ENCODE measurements around the gene BIRC7.

DNA sequence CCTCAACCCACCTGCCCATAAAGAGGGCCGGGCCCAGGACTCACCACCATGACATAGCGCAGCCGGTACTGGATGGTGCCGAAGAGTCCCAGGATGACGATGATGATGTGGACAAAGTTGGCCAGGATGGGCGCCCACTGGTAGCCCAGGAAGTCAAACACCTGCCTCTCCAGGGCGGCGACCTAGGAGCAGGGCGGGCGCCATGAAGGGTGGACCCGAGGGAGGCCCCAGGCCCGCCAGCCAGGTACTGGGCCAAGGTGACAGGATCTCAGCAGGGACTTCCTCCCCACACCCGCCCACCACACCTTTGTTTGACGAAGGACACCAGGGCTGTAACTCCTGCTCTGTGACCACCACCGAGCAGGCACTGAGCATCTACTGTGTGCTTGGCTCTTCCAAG, 14.2 kb downstream of the BIRC7 start:
- no peak for TF ChIP-seq POLR2AphosphoS5 (IDR thresholded peaks at IDR 0.05; ENCODE audit: low read depth, low read length)
- no peak for TF ChIP-seq SPI1 (IDR thresholded peaks at IDR 0.05; ENCODE audit: low read depth, low read length)
- no peak for TF ChIP-seq POLR2A (IDR thresholded peaks at IDR 0.05; ENCODE audit: low read depth, low read length)
